A549 (cell line): Measurements from ENCODE around the gene IGFALS. TPM values are rescaled to one million over a fixed set of nuclear protein-coding genes. Genes with fewer than 3 reads are reported as not detected.

ENCODE experiments used
- ATAC-seq, 2 experiments: fragments of 200-7000 bp in 1 of 2; fragments of >200 bp in 1 of 2; cut with Nextera tagmentation in 1 of 2; cut with Tn5 transposase in 1 of 2; 3 replicates each; pipeline versions ENCODE4 v1.8.0 to v1.9.1; 2018 to 2020; ENCODE audit warnings: mild to moderate bottlenecking in 1 of 2, moderate library complexity in 1 of 2
- CTCF ChIA-PET: fragments of 300-600 bp; sonication (Branson Sonifier 250); formaldehyde crosslinking; extraction: SDS; loops from one replicate; lab custom pipeline; 2021; ENCODE audit warnings: antibody characterized with exemption, inconsistent platforms; lab: Yijun Ruan, JAX
- POLR2A ChIA-PET: fragments of 350-600 bp; formaldehyde crosslinking; extraction: SDS; loops from one replicate; lab custom pipeline; 2021; ENCODE audit warnings: antibody characterized with exemption, inconsistent platforms; lab: Yijun Ruan, JAX
- DNase-seq, 2 experiments: peaks; one replicate each; pipeline versions ENCODE4 v3.0.0 to v3.0.0-alpha.2; 2011 to 2016; ENCODE audit warnings: low read depth in 1 of 2, low spot score in 1 of 2
- FAIRE-seq: peaks from 2 replicates; lab custom pipeline; 2011; peaks lifted over from hg19 to GRCh38; lab: Jason Lieb, UNC
- H3K27ac ChIP-seq, 2 experiments: fragments of >200 bp; sonication (Bioruptor Twin); formaldehyde crosslinking; 3 replicates each; pipeline ENCODE4 v1.5.1; 2016 to 2017
- H3K4me1 ChIP-seq: fragments of >200 bp; sonication (Bioruptor Twin); formaldehyde crosslinking; 3 replicates; pipeline ENCODE4 v1.6.1; 2016
- H3K4me2 ChIP-seq: fragments of >200 bp; sonication (Bioruptor Twin); formaldehyde crosslinking; 3 replicates; pipeline ENCODE4 v1.6.1; 2016
- H3K4me3 ChIP-seq: fragments of >200 bp; sonication (Bioruptor Twin); formaldehyde crosslinking; 3 replicates; pipeline ENCODE4 v1.5.1; 2016
- H3K9me3 ChIP-seq: fragments of >200 bp; sonication (Bioruptor Twin); formaldehyde crosslinking; 3 replicates; pipeline ENCODE4 v1.6.1; 2016
- CBX2 ChIP-seq: fragments of 200-600 bp; sonication (generic); IDR thresholded peaks from 2 replicates; pipeline ENCODE4 v1.6.1; 2016; ENCODE audit warnings: low read depth, mild to moderate bottlenecking, borderline replicate concordance
- CBX8 ChIP-seq: fragments of 200-600 bp; sonication (generic); IDR thresholded peaks from 2 replicates; pipeline ENCODE4 v1.6.1; 2016
- CHD2 ChIP-seq: fragments of 150-350 bp; IDR thresholded peaks from 2 replicates; pipeline ENCODE4 v1.6.1; 2014; ENCODE audit warnings: low read length; ENCODE audit not compliant: partially characterized antibody
- EHMT2 ChIP-seq: fragments of 200-600 bp; sonication (generic); IDR thresholded peaks from 2 replicates; pipeline ENCODE4 v1.6.1; 2016; ENCODE audit warnings: antibody characterized with exemption, low read depth, mild to moderate bottlenecking, moderate library complexity
- ESRRA ChIP-seq: fragments of 150-350 bp; IDR thresholded peaks from 2 replicates; pipeline ENCODE4 v1.6.1; 2014; ENCODE audit warnings: mild to moderate bottlenecking, low read length, borderline replicate concordance
- HOXA7 ChIP-seq: fragments of 250-450 bp; sonication (Bioruptor Pico); IDR thresholded peaks from 2 replicates; pipeline ENCODE4 v1.5.0; 2020; ENCODE audit warnings: mild to moderate bottlenecking, moderate library complexity
- HOXB13 ChIP-seq: fragments of 250-450 bp; sonication (Bioruptor Pico); IDR thresholded peaks from 2 replicates; pipeline ENCODE4 v1.5.0; 2020; ENCODE audit warnings: low read depth, mild to moderate bottlenecking, moderate library complexity
- JUN ChIP-seq, 2 experiments: fragments of >200 bp; sonication (Bioruptor Twin); formaldehyde crosslinking; IDR thresholded peaks; 2 replicates in 1 of 2; 3 replicates in 1 of 2; pipeline ENCODE4 v1.6.1; 2016 to 2017
- MAZ ChIP-seq: fragments of 150-350 bp; IDR thresholded peaks from 2 replicates; pipeline ENCODE4 v1.6.1; 2014; ENCODE audit warnings: antibody characterized with exemption, low read depth, low read length, borderline replicate concordance
- NFE2L2 ChIP-seq: fragments of 150-350 bp; conservative IDR thresholded peaks from 2 replicates; pipeline ENCODE4 v1.6.1; 2014; ENCODE audit warnings: low read length
- NR3C1 ChIP-seq: fragments of >200 bp; sonication (Bioruptor Twin); formaldehyde crosslinking; IDR thresholded peaks from 3 replicates; pipeline ENCODE4 v1.6.1; 2017
- PHF8 ChIP-seq: fragments of 200-600 bp; sonication (generic); IDR thresholded peaks from 2 replicates; pipeline ENCODE4 v1.6.1; 2016; ENCODE audit warnings: low read depth, mild to moderate bottlenecking, antibody characterized with exemption, moderate library complexity, borderline replicate concordance
- POLR2AphosphoS2 ChIP-seq: conservative IDR thresholded peaks from 2 replicates; pipeline ENCODE4 v1.6.1; 2012; ENCODE audit warnings: low read length, improper control_type of control experiment, inconsistent platforms
- RAD21 ChIP-seq, 2 experiments: fragments of >200 bp in 1 of 2; sonication (Bioruptor Twin) in 1 of 2; formaldehyde crosslinking in 1 of 2; IDR thresholded peaks in 1 of 2; conservative IDR thresholded peaks in 1 of 2; 2 replicates in 1 of 2; 3 replicates in 1 of 2; pipeline ENCODE4 v1.6.1; 2012 to 2018; ENCODE audit warnings: inconsistent platforms in 1 of 2
- RARB ChIP-seq: fragments of 250-450 bp; sonication (Bioruptor Pico); IDR thresholded peaks from 2 replicates; pipeline ENCODE4 v1.8.0; 2021; ENCODE audit warnings: mild to moderate bottlenecking, moderate library complexity
- RCOR1 ChIP-seq: fragments of 150-350 bp; IDR thresholded peaks from 2 replicates; pipeline ENCODE4 v1.6.1; 2014; ENCODE audit warnings: antibody characterized with exemption, low read length, low read depth
- RNF2 ChIP-seq: fragments of 200-600 bp; sonication (generic); IDR thresholded peaks from 2 replicates; pipeline ENCODE4 v1.6.1; 2016; ENCODE audit warnings: low read depth, mild to moderate bottlenecking, antibody characterized with exemption, moderate library complexity, borderline replicate concordance
- SREBF2 ChIP-seq: fragments of 450-650 bp; IDR thresholded peaks from 2 replicates; pipeline ENCODE4 v1.6.1; 2014; ENCODE audit warnings: mild to moderate bottlenecking, moderate library complexity
- ZC3H11A ChIP-seq: fragments of 450-650 bp; IDR thresholded peaks from 2 replicates; pipeline ENCODE4 v1.6.1; 2014; ENCODE audit warnings: antibody characterized with exemption, mild to moderate bottlenecking
- ZNF302 ChIP-seq: fragments of 250-450 bp; sonication (Bioruptor Pico); IDR thresholded peaks from 2 replicates; pipeline ENCODE4 v1.9.0; 2021; ENCODE audit warnings: inconsistent platforms, mild to moderate bottlenecking, moderate library complexity
- ZSCAN20 ChIP-seq: fragments of 250-450 bp; sonication (Bioruptor Pico); IDR thresholded peaks from 2 replicates; pipeline ENCODE4 v1.8.0; 2022; ENCODE audit warnings: mild to moderate bottlenecking, moderate library complexity
- WGBS: methylation state at CpG from one replicate; pipeline ENCODE4 v1.1.6; 2017; ENCODE audit errors: missing lambda C conversion rate; 5-methylcytosine and 5-hydroxymethylcytosine counted together
- polyA plus RNA-seq, 4 experiments: library from polyadenylated mRNA; depleted of rRNA in 3 of 4; stranded (reverse); fragments of >200 nt; fragmentation: RNase III in 1 of 4; extraction: RNeasy Plus Mini Kit Qiagen cat#74134 plus additional on column Dnase treatment in 1 of 4; gene quantifications; 2 replicates in 3 of 4; 3 replicates in 1 of 4; pipeline ENCODE4 v1.2.3, GENCODE V29; 2011 to 2017
- TF ChIP-seq, protein P1 (sequence below): fragments of >200 bp; sonication (Bioruptor Twin); formaldehyde crosslinking; IDR thresholded peaks from 3 replicates; pipeline ENCODE4 v1.5.1; 2016
- TF ChIP-seq, protein P2 (sequence below): fragments of 450-650 bp; IDR thresholded peaks from 2 replicates; pipeline ENCODE4 v1.6.1; 2014; ENCODE audit warnings: antibody characterized with exemption
- TF ChIP-seq, protein P3 (sequence below): IDR thresholded peaks from 2 replicates; pipeline ENCODE4 v1.6.1; 2012
- TF ChIP-seq, protein P4 (sequence below): fragments of 200-600 bp; sonication (generic); IDR thresholded peaks from 2 replicates; pipeline ENCODE4 v1.6.1; 2016; ENCODE audit warnings: antibody characterized with exemption, mild to moderate bottlenecking, moderate library complexity
- TF ChIP-seq, protein P5 (sequence below): IDR thresholded peaks from 2 replicates; pipeline ENCODE4 v1.6.1; 2012; ENCODE audit warnings: low read depth, borderline replicate concordance
- TF ChIP-seq, protein P6 (sequence below): fragments of 150-350 bp; IDR thresholded peaks from 2 replicates; pipeline ENCODE4 v1.6.1; 2014; ENCODE audit warnings: low read depth, mild to moderate bottlenecking, low read length
- TF ChIP-seq, protein P7 (sequence below): fragments of >200 bp; sonication (Bioruptor Twin); formaldehyde crosslinking; IDR thresholded peaks from 2 replicates; pipeline ENCODE4 v1.6.1; 2016

IGFALS gene
- polyA plus RNA-seq, 2 of the 4 experiments (the other 2 are of a cell fraction) = 0.08 TPM; not detected in 1

DNA sequence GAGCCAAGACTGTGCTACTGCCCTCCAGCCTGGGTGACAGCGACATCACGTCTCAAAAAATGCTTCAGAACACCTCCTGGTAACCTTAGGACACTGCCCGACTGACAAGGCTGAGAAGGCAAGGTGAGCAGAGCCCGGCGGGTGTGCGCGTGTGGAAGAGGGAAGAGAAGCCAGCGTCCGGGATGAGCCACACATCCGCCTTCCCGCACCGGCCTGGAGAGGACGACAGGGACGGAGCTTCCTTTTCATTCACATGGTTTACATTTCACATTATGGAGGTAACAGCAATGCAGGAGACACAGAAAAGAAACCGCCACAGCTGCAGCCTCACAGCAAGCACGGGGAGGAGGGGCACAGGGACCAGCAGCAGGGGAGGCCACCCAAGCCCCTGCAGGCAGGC lies 16.6 kb upstream of the IGFALS start:
- H3K27ac ChIP-seq = no peak overlapping the region
- FAIRE-seq (no peak), ATAC-seq (no peak), DNase-seq (no peak)
- CTCF ChIA-PET = interaction anchor here (1.3 to 1.8 kb wide), 3 partner anchors 13 to 36 kb away, joined by 3 to 4 read pairs (median 4); no protein-coding TSS in a partner anchor
- no peak overlapping the region for H3K4me2 ChIP-seq
- H3K9me3 ChIP-seq = no peaks in the 10 kb centered on the region
- peaks cover 10% of the 10 kb centered on the region; the same call in 1 of the 3 replicates for H3K4me1 ChIP-seq
- H3K4me3 ChIP-seq = no peak overlapping the region
- TF ChIP-seq JUN (IDR thresholded peaks at IDR 0.05) (no peak), RAD21 (conservative IDR thresholded peaks at IDR 0.05 in 1 of 2, IDR thresholded peaks at IDR 0.05 in 1 of 2) (no peak), ESRRA (no peak), HOXA7 (no peak), CBX8 (no peak), RNF2 (no peak), RCOR1 (no peak), MAZ (no peak), ZC3H11A (no peak)
- TF ChIP-seq, protein P1, sequence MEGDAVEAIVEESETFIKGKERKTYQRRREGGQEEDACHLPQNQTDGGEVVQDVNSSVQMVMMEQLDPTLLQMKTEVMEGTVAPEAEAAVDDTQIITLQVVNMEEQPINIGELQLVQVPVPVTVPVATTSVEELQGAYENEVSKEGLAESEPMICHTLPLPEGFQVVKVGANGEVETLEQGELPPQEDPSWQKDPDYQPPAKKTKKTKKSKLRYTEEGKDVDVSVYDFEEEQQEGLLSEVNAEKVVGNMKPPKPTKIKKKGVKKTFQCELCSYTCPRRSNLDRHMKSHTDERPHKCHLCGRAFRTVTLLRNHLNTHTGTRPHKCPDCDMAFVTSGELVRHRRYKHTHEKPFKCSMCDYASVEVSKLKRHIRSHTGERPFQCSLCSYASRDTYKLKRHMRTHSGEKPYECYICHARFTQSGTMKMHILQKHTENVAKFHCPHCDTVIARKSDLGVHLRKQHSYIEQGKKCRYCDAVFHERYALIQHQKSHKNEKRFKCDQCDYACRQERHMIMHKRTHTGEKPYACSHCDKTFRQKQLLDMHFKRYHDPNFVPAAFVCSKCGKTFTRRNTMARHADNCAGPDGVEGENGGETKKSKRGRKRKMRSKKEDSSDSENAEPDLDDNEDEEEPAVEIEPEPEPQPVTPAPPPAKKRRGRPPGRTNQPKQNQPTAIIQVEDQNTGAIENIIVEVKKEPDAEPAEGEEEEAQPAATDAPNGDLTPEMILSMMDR = no peak
- TF ChIP-seq, protein P2, sequence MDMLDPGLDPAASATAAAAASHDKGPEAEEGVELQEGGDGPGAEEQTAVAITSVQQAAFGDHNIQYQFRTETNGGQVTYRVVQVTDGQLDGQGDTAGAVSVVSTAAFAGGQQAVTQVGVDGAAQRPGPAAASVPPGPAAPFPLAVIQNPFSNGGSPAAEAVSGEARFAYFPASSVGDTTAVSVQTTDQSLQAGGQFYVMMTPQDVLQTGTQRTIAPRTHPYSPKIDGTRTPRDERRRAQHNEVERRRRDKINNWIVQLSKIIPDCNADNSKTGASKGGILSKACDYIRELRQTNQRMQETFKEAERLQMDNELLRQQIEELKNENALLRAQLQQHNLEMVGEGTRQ = no peak
- POLR2A ChIA-PET = no interaction called here
- 93% methylated on average over 16 of the region's 16 CpGs for WGBS

DNA sequence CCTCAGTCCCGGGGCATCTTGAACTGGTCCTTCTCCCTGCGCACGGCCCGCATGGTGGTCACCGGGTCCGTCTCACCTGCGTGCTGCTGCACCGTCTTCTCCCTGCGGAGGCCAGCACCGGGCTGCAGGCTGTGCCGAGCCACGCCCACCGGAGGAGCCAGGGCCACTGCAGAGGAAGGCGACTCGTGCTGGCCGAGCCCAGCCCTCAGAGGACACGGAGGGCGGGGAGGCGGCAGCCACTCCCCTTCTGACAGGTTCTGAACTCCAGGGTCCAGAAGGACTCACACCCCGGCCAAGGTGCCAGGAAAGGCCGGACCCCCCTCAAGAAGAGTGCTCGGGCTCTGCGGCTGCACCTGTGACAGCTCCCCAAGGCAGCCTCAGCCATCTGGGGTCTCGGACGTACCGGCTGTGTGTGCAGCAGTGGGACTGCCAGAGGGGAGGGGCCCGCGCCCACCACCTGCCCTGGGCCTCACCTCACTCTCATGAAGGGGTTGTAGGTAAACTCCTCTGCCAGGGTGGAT lies 15.8 kb upstream of the IGFALS start:
- Histone ChIP-seq H3K9me3 (no peaks in the 10 kb centered on the region), H3K4me3 (no peak overlapping the region), H3K4me2 (no peak overlapping the region), H3K27ac (no peak overlapping the region), H3K4me1 (peaks cover 10% of the 10 kb centered on the region; the same call in 1 of the 3 replicates)
- TF ChIP-seq, protein P3, sequence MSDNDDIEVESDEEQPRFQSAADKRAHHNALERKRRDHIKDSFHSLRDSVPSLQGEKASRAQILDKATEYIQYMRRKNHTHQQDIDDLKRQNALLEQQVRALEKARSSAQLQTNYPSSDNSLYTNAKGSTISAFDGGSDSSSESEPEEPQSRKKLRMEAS = no peak
- TF ChIP-seq CHD2 (no peak), ESRRA (no peak), CBX2 (no peak), HOXB13 (CRISPR knock-in tag) (no peak), MAZ (no peak), NFE2L2 (no peak), ZNF302 (CRISPR knock-in tag) (no peak), SREBF2 (no peak), POLR2AphosphoS2 (no peak), EHMT2 (no peak), NR3C1 (no peak), RAD21 (conservative IDR thresholded peaks at IDR 0.05 in 1 of 2, IDR thresholded peaks at IDR 0.05 in 1 of 2) (no peak), PHF8 (no peak), ZSCAN20 (CRISPR knock-in tag) (no peak), RARB (CRISPR knock-in tag) (no peak)
- TF ChIP-seq, protein P4, sequence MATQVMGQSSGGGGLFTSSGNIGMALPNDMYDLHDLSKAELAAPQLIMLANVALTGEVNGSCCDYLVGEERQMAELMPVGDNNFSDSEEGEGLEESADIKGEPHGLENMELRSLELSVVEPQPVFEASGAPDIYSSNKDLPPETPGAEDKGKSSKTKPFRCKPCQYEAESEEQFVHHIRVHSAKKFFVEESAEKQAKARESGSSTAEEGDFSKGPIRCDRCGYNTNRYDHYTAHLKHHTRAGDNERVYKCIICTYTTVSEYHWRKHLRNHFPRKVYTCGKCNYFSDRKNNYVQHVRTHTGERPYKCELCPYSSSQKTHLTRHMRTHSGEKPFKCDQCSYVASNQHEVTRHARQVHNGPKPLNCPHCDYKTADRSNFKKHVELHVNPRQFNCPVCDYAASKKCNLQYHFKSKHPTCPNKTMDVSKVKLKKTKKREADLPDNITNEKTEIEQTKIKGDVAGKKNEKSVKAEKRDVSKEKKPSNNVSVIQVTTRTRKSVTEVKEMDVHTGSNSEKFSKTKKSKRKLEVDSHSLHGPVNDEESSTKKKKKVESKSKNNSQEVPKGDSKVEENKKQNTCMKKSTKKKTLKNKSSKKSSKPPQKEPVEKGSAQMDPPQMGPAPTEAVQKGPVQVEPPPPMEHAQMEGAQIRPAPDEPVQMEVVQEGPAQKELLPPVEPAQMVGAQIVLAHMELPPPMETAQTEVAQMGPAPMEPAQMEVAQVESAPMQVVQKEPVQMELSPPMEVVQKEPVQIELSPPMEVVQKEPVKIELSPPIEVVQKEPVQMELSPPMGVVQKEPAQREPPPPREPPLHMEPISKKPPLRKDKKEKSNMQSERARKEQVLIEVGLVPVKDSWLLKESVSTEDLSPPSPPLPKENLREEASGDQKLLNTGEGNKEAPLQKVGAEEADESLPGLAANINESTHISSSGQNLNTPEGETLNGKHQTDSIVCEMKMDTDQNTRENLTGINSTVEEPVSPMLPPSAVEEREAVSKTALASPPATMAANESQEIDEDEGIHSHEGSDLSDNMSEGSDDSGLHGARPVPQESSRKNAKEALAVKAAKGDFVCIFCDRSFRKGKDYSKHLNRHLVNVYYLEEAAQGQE = no peak
- TF ChIP-seq, protein P5, sequence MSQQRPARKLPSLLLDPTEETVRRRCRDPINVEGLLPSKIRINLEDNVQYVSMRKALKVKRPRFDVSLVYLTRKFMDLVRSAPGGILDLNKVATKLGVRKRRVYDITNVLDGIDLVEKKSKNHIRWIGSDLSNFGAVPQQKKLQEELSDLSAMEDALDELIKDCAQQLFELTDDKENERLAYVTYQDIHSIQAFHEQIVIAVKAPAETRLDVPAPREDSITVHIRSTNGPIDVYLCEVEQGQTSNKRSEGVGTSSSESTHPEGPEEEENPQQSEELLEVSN = no peak
- TF ChIP-seq, protein P6, sequence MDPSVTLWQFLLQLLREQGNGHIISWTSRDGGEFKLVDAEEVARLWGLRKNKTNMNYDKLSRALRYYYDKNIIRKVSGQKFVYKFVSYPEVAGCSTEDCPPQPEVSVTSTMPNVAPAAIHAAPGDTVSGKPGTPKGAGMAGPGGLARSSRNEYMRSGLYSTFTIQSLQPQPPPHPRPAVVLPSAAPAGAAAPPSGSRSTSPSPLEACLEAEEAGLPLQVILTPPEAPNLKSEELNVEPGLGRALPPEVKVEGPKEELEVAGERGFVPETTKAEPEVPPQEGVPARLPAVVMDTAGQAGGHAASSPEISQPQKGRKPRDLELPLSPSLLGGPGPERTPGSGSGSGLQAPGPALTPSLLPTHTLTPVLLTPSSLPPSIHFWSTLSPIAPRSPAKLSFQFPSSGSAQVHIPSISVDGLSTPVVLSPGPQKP = no peak
- TF ChIP-seq, protein P7, sequence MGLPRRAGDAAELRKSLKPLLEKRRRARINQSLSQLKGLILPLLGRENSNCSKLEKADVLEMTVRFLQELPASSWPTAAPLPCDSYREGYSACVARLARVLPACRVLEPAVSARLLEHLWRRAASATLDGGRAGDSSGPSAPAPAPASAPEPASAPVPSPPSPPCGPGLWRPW = no peak
- ChIA-PET CTCF (no interaction called here), POLR2A (no interaction called here)
- peak in 1 of 2 experiments; percentile 68; a peak in 3 of 6 replicates for ATAC-seq
- no peak for FAIRE-seq
- peak in 1 of 2 experiments; percentile 50 for DNase-seq
- WGBS = 86% methylated on average over 17 of the region's 28 CpGs
